Activated CD8-positive, alpha-beta T cell treated with anti-CD3 and anti-CD28 coated beads for 36 hours (primary cell): ENCODE results near the gene AXIN1. TPM values are rescaled to one million over a fixed set of nuclear protein-coding genes. Genes with fewer than 3 reads are reported as not detected.
"Not testable (repeated sequence)": the region's sequence is repeated elsewhere in the genome, so short reads cannot be mapped to it uniquely, and the experiment has no call there.

Source experiments
- ATAC-seq: fragments of 200-7000 bp; cut with Tn5 transposase; one replicate; pipeline ENCODE4 v1.10.0; 2021; ENCODE audit warnings: mild to moderate bottlenecking, moderate library complexity
- CTCF ChIA-PET: fragments of 350-600 bp; sonication (Branson Sonifier 250); formaldehyde crosslinking; loops from one replicate; lab custom pipeline; 2021; ENCODE audit warnings: antibody characterized with exemption; lab: Charles Lee
- POLR2A ChIA-PET: fragments of 350-600 bp; sonication (Branson Sonifier 250); formaldehyde crosslinking; loops from one replicate; lab custom pipeline; 2021; ENCODE audit warnings: antibody characterized with exemption; lab: Charles Lee
- DNase-seq: peaks from one replicate; pipeline ENCODE4 v3.0.0-alpha.2; 2020
- H3K27ac Mint-ChIP-seq: one replicate; pipeline ENCODE4 v1.8.0; 2021; ENCODE audit warnings: mild to moderate bottlenecking, mixed read lengths
- H3K27me3 Mint-ChIP-seq: one replicate; pipeline ENCODE4 v1.8.0; 2021; ENCODE audit warnings: mixed read lengths
- H3K36me3 Mint-ChIP-seq: one replicate; pipeline ENCODE4 v1.8.0; 2021; ENCODE audit warnings: low read depth, mixed read lengths
- H3K4me1 Mint-ChIP-seq: one replicate; pipeline ENCODE4 v1.8.0; 2021; ENCODE audit warnings: low read depth, mixed read lengths
- H3K4me3 Mint-ChIP-seq: one replicate; pipeline ENCODE4 v1.8.0; 2021; ENCODE audit warnings: mild to moderate bottlenecking, moderate library complexity, mixed read lengths
- H3K9me3 Mint-ChIP-seq: one replicate; pipeline ENCODE4 v1.8.0; 2021; ENCODE audit warnings: mixed read lengths
- CTCF ChIP-seq: fragments of 200-600 bp; IDR thresholded peaks from one replicate; pipeline ENCODE4 v1.8.0; 2022; ENCODE audit warnings: antibody characterized with exemption, mild to moderate bottlenecking
- intact Hi-C: fragments of 100-400 bp; cut with micrococcal nuclease; formaldehyde crosslinking; loops from one replicate; pipeline ENCODE4 v1.10.0; 2022
- total RNA-seq, 2 experiments: library from RNA; stranded (reverse); gene quantifications; one replicate each; pipeline ENCODE4 v1.2.3, GENCODE V29; 2021

Gene AXIN1
- total RNA-seq, 2 experiments from 2014 or later: 24.1 to 24.9 TPM

GRCh38 chr16:396605-397004 is 44.1 kb upstream of the AXIN1 start:
- peaks cover 6% of the 10 kb centered on the region for H3K9me3 Mint-ChIP-seq
- peak overlapping the region; percentile 66 for H3K27ac Mint-ChIP-seq
- no peak for DNase-seq
- ATAC-seq: no peak
- H3K4me3 Mint-ChIP-seq: peak overlapping the region; percentile 74
- peaks cover 2% of the 10 kb centered on the region for H3K27me3 Mint-ChIP-seq
- ChIA-PET CTCF (no interaction called here), POLR2A (interaction anchor here (0.5 kb wide), 1 partner anchor 130 kb away, joined by 3 read pairs; no protein-coding TSS in a partner anchor)
- intact Hi-C loops: loop anchor here (5.0 kb wide), 1 partner anchor 131 kb away; the partner anchor contains the start of gene CAPN15
- no peak for TF ChIP-seq CTCF
- peaks cover 33% of the 10 kb centered on the region for H3K4me1 Mint-ChIP-seq
- H3K36me3 Mint-ChIP-seq: peaks cover 2% of the 10 kb centered on the region

- peaks cover 6% of the 10 kb centered on the region for H3K9me3 Mint-ChIP-seq
- ATAC-seq (no peak), DNase-seq (no peak)
- H3K4me3 Mint-ChIP-seq: peak overlapping the region; percentile 74
- peaks cover 2% of the 10 kb centered on the region for H3K36me3 Mint-ChIP-seq
- POLR2A ChIA-PET: no interaction called here
- peaks cover 34% of the 10 kb centered on the region for H3K4me1 Mint-ChIP-seq
- no peak for TF ChIP-seq CTCF
- H3K27me3 Mint-ChIP-seq: peaks cover 2% of the 10 kb centered on the region
- CTCF ChIA-PET: no interaction called here
- intact Hi-C loops: loop anchor here (5.0 kb wide), 1 partner anchor 131 kb away; the partner anchor contains the start of gene CAPN15
- no peak overlapping the region for H3K27ac Mint-ChIP-seq
Measured at GRCh38 chr16:396199-396598, 43.7 kb upstream of the AXIN1 start.

- no peak for TF ChIP-seq CTCF
- Mint-ChIP-seq H3K36me3 (no peaks in the 10 kb centered on the region), H3K27me3 (peaks cover 2% of the 10 kb centered on the region), H3K4me1 (peaks cover 25% of the 10 kb centered on the region), H3K27ac (peak overlapping the region; percentile 63), H3K4me3 (no peak overlapping the region), H3K9me3 (peaks cover 6% of the 10 kb centered on the region)
- intact Hi-C loops: no loop called here
- ChIA-PET CTCF (interaction anchor here (0.6 to 1.8 kb wide), 9 partner anchors 9 to 244 kb away, joined by 3 to 9 read pairs (median 5); partner anchors contain the start of genes CAPN15, DECR2, METTL26 and RAB11FIP3), POLR2A (interaction anchor here (0.7 to 1.5 kb wide), 6 partner anchors 9 to 41 kb away, joined by 3 to 7 read pairs (median 3); partner anchors contain the start of genes DECR2 and RAB11FIP3)
- ATAC-seq (no peak), DNase-seq (peak; percentile 50)
Measured at GRCh38 chr16:392450-393030, 40.0 kb upstream of the AXIN1 start.

GRCh38 chr16:391885-392335 is 39.4 kb upstream of the AXIN1 start:
- no peaks in the 10 kb centered on the region for H3K36me3 Mint-ChIP-seq
- DNase-seq (peak; percentile 95), ATAC-seq (peak; percentile 97)
- peaks cover 2% of the 10 kb centered on the region for H3K27me3 Mint-ChIP-seq
- no peak overlapping the region for H3K4me3 Mint-ChIP-seq
- intact Hi-C loops: no loop called here
- ChIA-PET POLR2A (interaction anchor here (0.6 to 1.5 kb wide), 5 partner anchors 9 to 132 kb away, joined by 3 to 7 read pairs (median 3); partner anchors contain the start of genes DECR2 and RAB11FIP3), CTCF (interaction anchor here (0.6 to 2.4 kb wide), 10 partner anchors 10 to 245 kb away, joined by 3 to 9 read pairs (median 6); partner anchors contain the start of genes CAPN15, DECR2, METTL26 and RAB11FIP3)
- H3K4me1 Mint-ChIP-seq: peaks cover 25% of the 10 kb centered on the region
- H3K27ac Mint-ChIP-seq: peak overlapping the region; percentile 63
- peaks cover 6% of the 10 kb centered on the region for H3K9me3 Mint-ChIP-seq
- peak; percentile 94 for TF ChIP-seq CTCF

GRCh38 chr16:389352-389751 is 36.8 kb upstream of the AXIN1 start:
- intact Hi-C loops: no loop called here
- Mint-ChIP-seq H3K27ac (no peak overlapping the region), H3K4me3 (no peak overlapping the region), H3K27me3 (no peaks in the 10 kb centered on the region), H3K4me1 (peaks cover 16% of the 10 kb centered on the region), H3K9me3 (peaks cover 6% of the 10 kb centered on the region), H3K36me3 (no peaks in the 10 kb centered on the region)
- DNase-seq: no peak
- no peak for TF ChIP-seq CTCF
- ATAC-seq: no peak
- ChIA-PET POLR2A (no interaction called here), CTCF (interaction anchor here (2.4 kb wide), 1 partner anchor 106 kb away, joined by 8 read pairs; no protein-coding TSS in a partner anchor)

- H3K27ac Mint-ChIP-seq, DNase-seq, intact Hi-C loops, CTCF ChIA-PET, ATAC-seq, H3K4me3 Mint-ChIP-seq, H3K27me3 Mint-ChIP-seq, H3K36me3 Mint-ChIP-seq, POLR2A ChIA-PET, H3K9me3 Mint-ChIP-seq: not testable (repeated sequence)
- H3K4me1 Mint-ChIP-seq: peaks cover 28% of the 10 kb centered on the region
Measured at GRCh38 chr16:387761-388666, 35.5 kb upstream of the AXIN1 start.
